IMR-90 (cell line): ENCODE measurements around the gene SIPA1. TPM values are rescaled to one million over a fixed set of nuclear protein-coding genes. Genes with fewer than 3 reads are reported as not detected.

Experiments used
- ATAC-seq: fragments of 200-7000 bp; cut with Tn5 transposase; 2 replicates; pipeline ENCODE4 v1.9.1; 2020; ENCODE audit warnings: low read depth, mild to moderate bottlenecking, moderate library complexity
- BruUV-seq: library from RNA; stranded (reverse); fragments of 400-500 nt; replicated peaks from 2 replicates; lab custom pipeline; 2021; lab: Mats Ljungman, UMichigan
- CTCF ChIA-PET: fragments of 300-600 bp; formaldehyde crosslinking; extraction: SDS; loops from one replicate; lab custom pipeline; 2021; ENCODE audit warnings: antibody characterized with exemption; lab: Yijun Ruan, JAX
- POLR2A ChIA-PET: fragments of 300-600 bp; sonication (Branson Sonifier 250); formaldehyde crosslinking; loops from one replicate; lab custom pipeline; 2022; ENCODE audit warnings: antibody characterized with exemption; ENCODE audit not compliant: unreplicated experiment; lab: Charles Lee
- DNase-seq: peaks from one replicate; pipeline ENCODE4 v3.0.0; 2013
- H2AFZ ChIP-seq: replicated peaks from 2 replicates; pipeline ENCODE3; 2013; ENCODE audit warnings: low read length, mild to moderate bottlenecking; ENCODE audit not compliant: poor library complexity
- H2AK5ac ChIP-seq: 2 replicates; pipeline ENCODE4 v1.6.1; 2013; ENCODE audit warnings: low read depth, low read length, inconsistent platforms
- H2AK9ac ChIP-seq: replicated peaks from 2 replicates; pipeline ENCODE3; 2013; ENCODE audit warnings: mild to moderate bottlenecking, low read depth, low read length, moderate library complexity; ENCODE audit not compliant: poor library complexity
- H2BK120ac ChIP-seq: 2 replicates; pipeline ENCODE4 v1.6.1; 2013; ENCODE audit warnings: low read depth, low read length, inconsistent platforms
- H2BK15ac ChIP-seq: 3 replicates; pipeline ENCODE4 v1.6.1; 2013; ENCODE audit warnings: low read depth, low read length, inconsistent platforms
- H2BK20ac ChIP-seq: 2 replicates; pipeline ENCODE4 v1.6.1; 2013; ENCODE audit warnings: low read depth, mild to moderate bottlenecking, inconsistent platforms, low read length, moderate library complexity
- H2BK5ac ChIP-seq: 2 replicates; pipeline ENCODE4 v1.6.1; 2013; ENCODE audit warnings: mild to moderate bottlenecking, low read depth, low read length, inconsistent platforms; ENCODE audit not compliant: poor library complexity, severe bottlenecking
- H3K14ac ChIP-seq: replicated peaks from 2 replicates; pipeline ENCODE4 v1.6.1; 2013; ENCODE audit warnings: low read depth, low read length, inconsistent platforms
- H3K18ac ChIP-seq: 2 replicates; pipeline ENCODE4 v1.6.1; 2013; ENCODE audit warnings: low read depth, low read length, control low read depth
- H3K23ac ChIP-seq: 2 replicates; pipeline ENCODE4 v1.6.1; 2013; ENCODE audit warnings: low read depth, low read length, inconsistent platforms
- H3K27ac ChIP-seq: 2 replicates; pipeline ENCODE4 v1.5.1; 2013; ENCODE audit warnings: mild to moderate bottlenecking, control low read depth, low read length; ENCODE audit not compliant: insufficient read depth
- H3K27me3 ChIP-seq: 2 replicates; pipeline ENCODE4 v1.6.1; 2013; ENCODE audit warnings: low read length; ENCODE audit not compliant: control insufficient read depth, insufficient read depth
- H3K36me3 ChIP-seq: 2 replicates; pipeline ENCODE4 v1.6.1; 2013; ENCODE audit warnings: low read length, mixed read lengths; ENCODE audit not compliant: control insufficient read depth, insufficient read depth
- H3K4ac ChIP-seq: 2 replicates; pipeline ENCODE4 v1.6.1; 2013; ENCODE audit warnings: low read depth, low read length, inconsistent platforms
- H3K4me1 ChIP-seq: 2 replicates; pipeline ENCODE4 v1.6.1; 2013; ENCODE audit warnings: low read length, mixed read lengths; ENCODE audit not compliant: control insufficient read depth, insufficient read depth
- H3K4me2 ChIP-seq: 2 replicates; pipeline ENCODE4 v1.6.1; 2013; ENCODE audit warnings: low read depth, mild to moderate bottlenecking, control low read depth, low read length, moderate library complexity
- H3K4me3 ChIP-seq: 2 replicates; pipeline ENCODE4 v1.5.1; 2013; ENCODE audit warnings: low read depth, mild to moderate bottlenecking, control low read depth, low read length, moderate library complexity; ENCODE audit not compliant: insufficient read depth
- H3K56ac ChIP-seq: 2 replicates; pipeline ENCODE4 v1.6.1; 2013; ENCODE audit warnings: low read length, inconsistent platforms; ENCODE audit not compliant: insufficient read depth; ENCODE audit errors: extremely low read depth
- H3K79me1 ChIP-seq, 2 experiments: 2 replicates each; pipeline ENCODE4 v1.6.1; 2013; ENCODE audit warnings: low read length in 2 of 2, inconsistent platforms in 1 of 2, low read depth in 1 of 2
- H3K9ac ChIP-seq: 2 replicates; pipeline ENCODE4 v1.6.1; 2013; ENCODE audit warnings: low read depth, low read length, control low read depth
- H3K9me1 ChIP-seq: 2 replicates; pipeline ENCODE4 v1.6.1; 2013; ENCODE audit warnings: low read length, inconsistent platforms; ENCODE audit not compliant: insufficient read depth
- H3K9me3 ChIP-seq: 2 replicates; pipeline ENCODE4 v1.6.1; 2013; ENCODE audit warnings: low read length; ENCODE audit not compliant: control insufficient read depth, insufficient read depth
- H4K20me1 ChIP-seq: 2 replicates; pipeline ENCODE4 v1.6.1; 2013; ENCODE audit warnings: low read length, inconsistent platforms; ENCODE audit not compliant: insufficient read depth
- H4K5ac ChIP-seq: 2 replicates; pipeline ENCODE4 v1.6.1; 2013; ENCODE audit warnings: mild to moderate bottlenecking, low read depth, low read length, control low read depth
- H4K8ac ChIP-seq, 2 experiments: 2 replicates each; pipeline ENCODE4 v1.6.1; 2013; ENCODE audit warnings: low read depth in 2 of 2, low read length in 2 of 2, control low read depth in 1 of 2, inconsistent platforms in 1 of 2
- H4K91ac ChIP-seq: 2 replicates; pipeline ENCODE4 v1.6.1; 2013; ENCODE audit warnings: low read depth, low read length, inconsistent platforms; ENCODE audit not compliant: insufficient read depth
- BHLHE40 ChIP-seq: fragments of 150-350 bp; IDR thresholded peaks from 2 replicates; pipeline ENCODE4 v1.6.1; 2016; ENCODE audit warnings: mild to moderate bottlenecking, low read depth, low read length
- CEBPB ChIP-seq: IDR thresholded peaks from 2 replicates; pipeline ENCODE4 v1.6.1; 2012; ENCODE audit warnings: low read depth, low read length, improper control_type of control experiment
- CTCF ChIP-seq: conservative IDR thresholded peaks from 2 replicates; pipeline ENCODE4 v1.5.1; 2012; ENCODE audit warnings: mild to moderate bottlenecking, low read depth, low read length, improper control_type of control experiment
- MAFK ChIP-seq: IDR thresholded peaks from 2 replicates; pipeline ENCODE4 v1.6.1; 2012; ENCODE audit warnings: low read depth, low read length, improper control_type of control experiment
- MAZ ChIP-seq: IDR thresholded peaks from 2 replicates; pipeline ENCODE4 v1.6.1; 2012; ENCODE audit warnings: low read depth, mild to moderate bottlenecking, low read length, improper control_type of control experiment, moderate library complexity, borderline replicate concordance
- MXI1 ChIP-seq: IDR thresholded peaks from 2 replicates; pipeline ENCODE4 v1.6.1; 2012; ENCODE audit warnings: low read depth, mild to moderate bottlenecking, low read length, moderate library complexity, borderline replicate concordance
- NFE2L2 ChIP-seq: fragments of 150-350 bp; IDR thresholded peaks from 2 replicates; pipeline ENCODE4 v1.6.1; 2016; ENCODE audit warnings: low read depth, mild to moderate bottlenecking, low read length
- POLR2A ChIP-seq: IDR thresholded peaks from 2 replicates; pipeline ENCODE4 v1.6.1; 2012; ENCODE audit warnings: mild to moderate bottlenecking, low read depth, low read length
- RCOR1 ChIP-seq: IDR thresholded peaks from 2 replicates; pipeline ENCODE4 v1.6.1; 2012; ENCODE audit warnings: mild to moderate bottlenecking, low read length, improper control_type of control experiment; ENCODE audit not compliant: insufficient replicate concordance
- RFX5 ChIP-seq: IDR thresholded peaks from 2 replicates; pipeline ENCODE4 v1.8.0; 2012; ENCODE audit warnings: low read depth, mild to moderate bottlenecking, low read length, moderate library complexity
- SMC3 ChIP-seq: fragments of 150-350 bp; IDR thresholded peaks from 2 replicates; pipeline ENCODE4 v1.6.1; 2016; ENCODE audit warnings: low read depth, mild to moderate bottlenecking, antibody characterized with exemption, low read length, moderate library complexity
- WGBS, 2 experiments: methylation state at CpG; one replicate each; pipeline versions ENCODE4 v1.1.5 to v1.1.7; 2013; ENCODE audit warnings: missing lambda C conversion rate in 2 of 2; ENCODE audit not compliant: insufficient read length in 1 of 2; ENCODE audit errors: extremely low coverage in 2 of 2; 5-methylcytosine and 5-hydroxymethylcytosine counted together
- dilution Hi-C: fragments of 300-500 bp; cut with HindIII; formaldehyde crosslinking; loops from one replicate; pipeline ENCODE4 v1.14.3; 2018; ENCODE audit warnings: low sequenced_read_pairs; ENCODE audit not compliant: unreplicated experiment
- in situ Hi-C: fragments of 300-500 bp; cut with MboI; formaldehyde crosslinking; loops from 3 replicates; pipeline ENCODE4 v1.14.3; 2019; ENCODE audit warnings: low sequenced_read_pairs, inconsistent platforms, mixed read lengths
- intact Hi-C: fragments of 100-400 bp; cut with micrococcal nuclease; formaldehyde crosslinking; loops from 2 replicates; pipeline ENCODE4 v1.10.0; 2022
- polyA plus RNA-seq, 3 experiments: library from polyadenylated mRNA; depleted of rRNA; stranded (reverse); fragments of >200 nt; gene quantifications; 2 replicates each; pipeline ENCODE4 v1.2.3, GENCODE V29; 2012; ENCODE audit warnings: low replicate concordance in 1 of 3
- total RNA-seq: library from RNA; depleted of rRNA; stranded (reverse); fragments of >200 nt; gene quantifications from 2 replicates; pipeline ENCODE4 v1.2.3, GENCODE V29; 2012

SIPA1 gene
- total and polyA plus RNA-seq, 2 of the 4 experiments (the other 2 are of a cell fraction) = 10.6 to 39.7 TPM

- TF ChIP-seq MXI1 (no peak), MAFK (no peak)
These were observed 2.8 kb downstream of the SIPA1 start (continued) for GRCh38 chr11:65640483-65641296.

GRCh38 chr11:65641297-65642013 lies 3.6 kb downstream of the SIPA1 start:
- no peak overlapping the region for H3K23ac ChIP-seq
- in situ Hi-C loops = no loop called here
- no peak overlapping the region for H3K18ac ChIP-seq
- peaks cover 26% of the 10 kb centered on the region; the same call in 1 of the 2 replicates for H4K20me1 ChIP-seq
- peaks cover 14% of the 10 kb centered on the region for H3K4me1 ChIP-seq
- POLR2A ChIA-PET = no interaction called here
- H2AFZ ChIP-seq = peak overlapping the region; percentile 72
- 91% methylated on average over 8 of the region's 16 CpGs; no CpG with 5 or more reads in 1 of the 2 experiments for WGBS, 2 experiments
- no peak overlapping the region for H3K9ac ChIP-seq
- dilution Hi-C loops = no loop called here
- H3K4me2 ChIP-seq = no peak overlapping the region
- intact Hi-C loops = no loop called here
- H4K5ac ChIP-seq = no peak overlapping the region; the same call in 1 of the 2 replicates
- no peak overlapping the region for H3K4me3 ChIP-seq
- no peak overlapping the region for H4K91ac ChIP-seq
- H3K56ac ChIP-seq = no peak overlapping the region
- no peaks in the 10 kb centered on the region for H3K27me3 ChIP-seq
- H2AK9ac ChIP-seq = peak overlapping the region; percentile 63
- H3K9me1 ChIP-seq = peaks cover 19% of the 10 kb centered on the region
- no peak overlapping the region for H2BK15ac ChIP-seq
- ATAC-seq (no peak), DNase-seq (no peak)
- H3K9me3 ChIP-seq = no peaks in the 10 kb centered on the region
- no peak overlapping the region for H3K14ac ChIP-seq
- H2BK5ac ChIP-seq = no peak overlapping the region
- TF ChIP-seq POLR2A (no peak), RCOR1 (no peak), NFE2L2 (no peak), MAFK (no peak), CEBPB (no peak), BHLHE40 (no peak), RFX5 (no peak), MAZ (no peak), CTCF (no peak), MXI1 (no peak), SMC3 (no peak)
- H2AK5ac ChIP-seq = 0 out of 2 replicates have a peak overlapping the region, but pooled peaks have one; percentile 13
- CTCF ChIA-PET = no interaction called here
- peaks cover 17% of the 10 kb centered on the region for H3K36me3 ChIP-seq
- H3K27ac ChIP-seq = no peak overlapping the region
- no peak overlapping the region for H2BK120ac ChIP-seq
- H3K4ac ChIP-seq = no peak overlapping the region
- no peak overlapping the region for H2BK20ac ChIP-seq
- no peak overlapping the region for H4K8ac ChIP-seq
- no TSS peak for BruUV-seq
- peaks cover 11 to 62% of the 10 kb centered on the region in 2 experiments for H3K79me1 ChIP-seq
